ENCODE measurements around the gene CPA2.

DNA sequence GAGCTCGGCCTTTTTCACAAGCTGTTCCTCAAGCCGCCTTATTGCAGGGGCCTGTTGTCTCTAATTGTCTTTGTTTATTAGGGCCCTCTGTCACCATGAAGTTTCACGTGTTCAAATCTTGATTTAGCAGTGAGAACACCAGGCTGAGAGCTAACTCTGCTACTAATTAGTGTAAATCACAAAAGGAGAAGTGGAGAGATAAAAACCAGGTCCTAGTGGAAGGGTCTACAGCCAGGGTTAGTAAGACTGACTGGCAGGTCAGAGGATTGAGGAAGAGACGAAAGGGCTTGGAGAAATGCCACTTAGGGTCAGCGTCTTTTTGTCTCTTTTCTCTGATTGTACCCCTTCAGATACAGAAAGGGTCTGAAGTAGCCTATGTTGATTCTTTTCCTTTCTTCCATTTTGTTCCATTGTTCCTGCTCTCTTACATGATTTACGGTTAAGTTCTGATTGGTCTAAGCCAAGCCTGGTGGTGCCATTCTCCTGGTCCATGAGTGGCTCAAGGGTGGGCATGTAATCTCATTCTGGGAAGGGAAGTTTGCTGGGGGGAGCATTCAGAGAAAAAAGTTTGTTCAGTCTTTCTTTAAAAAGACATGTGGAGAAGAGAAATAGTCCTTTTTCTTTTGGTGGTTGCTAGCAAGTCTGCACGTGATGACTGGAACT is 37.7 kb upstream of the CPA2 start:
- TF ChIP-seq POLR2A (IDR thresholded peaks at IDR 0.05) (no peak), CTCF (IDR thresholded peaks at IDR 0.05) (no peak)
